Measurements from ENCODE around the gene C5orf22.

DNA sequence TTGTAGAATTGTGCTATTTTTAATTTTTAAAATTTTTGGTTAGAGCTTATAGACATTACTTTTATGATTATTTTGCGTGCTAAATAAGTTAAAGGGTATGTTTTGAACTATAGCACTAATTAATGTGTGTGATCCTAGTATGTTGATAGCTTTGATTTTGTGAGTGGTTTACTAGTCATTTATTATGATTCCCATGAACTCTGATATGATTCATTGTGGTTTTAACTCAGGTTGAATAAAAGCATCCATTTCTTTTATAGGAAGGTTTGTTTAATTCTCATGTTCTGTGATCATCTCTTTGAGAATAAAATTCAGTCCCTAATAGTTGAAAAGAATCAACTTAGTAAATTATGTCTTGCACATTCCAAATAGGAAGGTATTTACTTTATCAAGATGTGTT lies 22.5 kb downstream of the C5orf22 start:
- TF ChIP-seq EP300 (IDR thresholded peaks at IDR 0.05) (no peak), POLR2A (IDR thresholded peaks at IDR 0.05) (no peak)
- TF ChIP-seq, protein P1, sequence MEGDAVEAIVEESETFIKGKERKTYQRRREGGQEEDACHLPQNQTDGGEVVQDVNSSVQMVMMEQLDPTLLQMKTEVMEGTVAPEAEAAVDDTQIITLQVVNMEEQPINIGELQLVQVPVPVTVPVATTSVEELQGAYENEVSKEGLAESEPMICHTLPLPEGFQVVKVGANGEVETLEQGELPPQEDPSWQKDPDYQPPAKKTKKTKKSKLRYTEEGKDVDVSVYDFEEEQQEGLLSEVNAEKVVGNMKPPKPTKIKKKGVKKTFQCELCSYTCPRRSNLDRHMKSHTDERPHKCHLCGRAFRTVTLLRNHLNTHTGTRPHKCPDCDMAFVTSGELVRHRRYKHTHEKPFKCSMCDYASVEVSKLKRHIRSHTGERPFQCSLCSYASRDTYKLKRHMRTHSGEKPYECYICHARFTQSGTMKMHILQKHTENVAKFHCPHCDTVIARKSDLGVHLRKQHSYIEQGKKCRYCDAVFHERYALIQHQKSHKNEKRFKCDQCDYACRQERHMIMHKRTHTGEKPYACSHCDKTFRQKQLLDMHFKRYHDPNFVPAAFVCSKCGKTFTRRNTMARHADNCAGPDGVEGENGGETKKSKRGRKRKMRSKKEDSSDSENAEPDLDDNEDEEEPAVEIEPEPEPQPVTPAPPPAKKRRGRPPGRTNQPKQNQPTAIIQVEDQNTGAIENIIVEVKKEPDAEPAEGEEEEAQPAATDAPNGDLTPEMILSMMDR (IDR thresholded peaks at IDR 0.05): no peak

Data from upper lobe of left lung (tissue), 4 donors.